HG02610 (cell line): ENCODE results near the gene JAK1.
"Not testable (repeated sequence)": the region's sequence is repeated elsewhere in the genome, so short reads cannot be mapped to it uniquely, and the experiment has no call there.

Experiments used
- ATAC-seq: cut with Tn5 transposase; IDR thresholded peaks from one replicate; pipeline ENCODE4 v1.9.1; 2021; ENCODE audit warnings: mild to moderate bottlenecking, moderate library complexity; ENCODE audit not compliant: unreplicated experiment

JAK1 gene

GRCh38 chr1:64844175-64844574 lies 122.2 kb downstream of the JAK1 start:
- no peak for ATAC-seq

- no peak for ATAC-seq
Measured at GRCh38 chr1:64843675-64844074, 122.7 kb downstream of the JAK1 start.

GRCh38 chr1:64842224-64842623 lies 124.1 kb downstream of the JAK1 start:
- ATAC-seq = no peak

GRCh38 chr1:64841330-64842065 lies 124.9 kb downstream of the JAK1 start:
- no peak for ATAC-seq

- ATAC-seq = no peak
Measured at GRCh38 chr1:64839732-64840405, 126.5 kb downstream of the JAK1 start.

GRCh38 chr1:64839261-64839660 lies 127.1 kb downstream of the JAK1 start:
- no peak for ATAC-seq

- ATAC-seq = no peak
Measured at GRCh38 chr1:64838486-64838885, 127.9 kb downstream of the JAK1 start.

GRCh38 chr1:64836802-64837201 lies 129.5 kb downstream of the JAK1 start:
- no peak for ATAC-seq

- no peak for ATAC-seq
Measured at GRCh38 chr1:64834734-64835133, 131.6 kb downstream of the JAK1 start.

- ATAC-seq = no peak
Measured at GRCh38 chr1:64830030-64830651, 136.2 kb downstream of the JAK1 start.

- ATAC-seq = no peak
Measured at GRCh38 chr1:64829411-64830029, 136.8 kb downstream of the JAK1 start.

GRCh38 chr1:64828829-64829228 lies 137.5 kb downstream of the JAK1 start:
- no peak for ATAC-seq

- peak; percentile 47 for ATAC-seq
Measured at GRCh38 chr1:64826991-64827390, 139.4 kb downstream of the JAK1 start.

- ATAC-seq = no peak
Measured at GRCh38 chr1:64823691-64824476, 142.5 kb downstream of the JAK1 start.

GRCh38 chr1:64822621-64823020 lies 143.7 kb downstream of the JAK1 start:
- ATAC-seq = no peak

GRCh38 chr1:64820572-64820971 lies 145.8 kb downstream of the JAK1 start:
- not testable (repeated sequence) for ATAC-seq

- ATAC-seq = not testable (repeated sequence)
Measured at GRCh38 chr1:64817364-64817763, 149.0 kb downstream of the JAK1 start.

- ATAC-seq = no peak
Measured at GRCh38 chr1:64814427-64814826, 151.9 kb downstream of the JAK1 start.

GRCh38 chr1:64811131-64811530 lies 155.2 kb downstream of the JAK1 start:
- ATAC-seq = no peak

GRCh38 chr1:64810001-64810400 lies 156.3 kb downstream of the JAK1 start:
- no peak for ATAC-seq

- ATAC-seq = no peak
Measured at GRCh38 chr1:64809309-64809708, 157.0 kb downstream of the JAK1 start.
